ENCODE measurements around the gene KIF26B.
"Not testable (repeated sequence)": the region's sequence is repeated elsewhere in the genome, so short reads cannot be mapped to it uniquely, and the experiment has no call there.

Gene KIF26B

GRCh38 chr1:245390975-245391374 lies 236.2 kb downstream of the KIF26B start:
- no peak overlapping the region for H3K4me3 ChIP-seq (ENCODE audit: low read depth, low read length)
- no peak for TF ChIP-seq CTCF (conservative IDR thresholded peaks at IDR 0.05; ENCODE audit: low read depth, low read length)
- no peak for DNase-seq (ENCODE audit: low read depth)

GRCh38 chr1:245393694-245394093 lies 238.9 kb downstream of the KIF26B start:
- no peak overlapping the region for H3K4me3 ChIP-seq (ENCODE audit: low read depth, low read length)
- TF ChIP-seq CTCF (conservative IDR thresholded peaks at IDR 0.05; ENCODE audit: low read depth, low read length) = no peak
- no peak for DNase-seq (ENCODE audit: low read depth)

- TF ChIP-seq CTCF (conservative IDR thresholded peaks at IDR 0.05; ENCODE audit: low read depth, low read length) = no peak
- no peak overlapping the region for H3K4me3 ChIP-seq (ENCODE audit: low read depth, low read length)
- DNase-seq (ENCODE audit: low read depth) = no peak
Observed at GRCh38 chr1:245395680-245396079, 240.9 kb downstream of the KIF26B start.

GRCh38 chr1:245396615-245397014 lies 241.8 kb downstream of the KIF26B start:
- TF ChIP-seq CTCF (conservative IDR thresholded peaks at IDR 0.05; ENCODE audit: low read depth, low read length) = no peak
- no peak for DNase-seq (ENCODE audit: low read depth)
- H3K4me3 ChIP-seq (ENCODE audit: low read depth, low read length) = no peak overlapping the region

- no peak overlapping the region for H3K4me3 ChIP-seq (ENCODE audit: low read depth, low read length)
- no peak for DNase-seq (ENCODE audit: low read depth)
- no peak for TF ChIP-seq CTCF (conservative IDR thresholded peaks at IDR 0.05; ENCODE audit: low read depth, low read length)
Observed at GRCh38 chr1:245397771-245398170, 243.0 kb downstream of the KIF26B start.

- no peak for DNase-seq (ENCODE audit: low read depth)
- TF ChIP-seq CTCF (conservative IDR thresholded peaks at IDR 0.05; ENCODE audit: low read depth, low read length) = no peak
- no peak overlapping the region for H3K4me3 ChIP-seq (ENCODE audit: low read depth, low read length)
Observed at GRCh38 chr1:245398180-245398579, 243.4 kb downstream of the KIF26B start.

GRCh38 chr1:245401881-245402587 lies 247.2 kb downstream of the KIF26B start:
- TF ChIP-seq CTCF (conservative IDR thresholded peaks at IDR 0.05; ENCODE audit: low read depth, low read length) = no peak
- no peak overlapping the region for H3K4me3 ChIP-seq (ENCODE audit: low read depth, low read length)
- DNase-seq (ENCODE audit: low read depth) = no peak

- H3K4me3 ChIP-seq (ENCODE audit: low read depth, low read length); DNase-seq (ENCODE audit: low read depth): not testable (repeated sequence)
Observed at GRCh38 chr1:245402998-245403397, 248.2 kb downstream of the KIF26B start.
